CD14-positive monocyte (primary cell): ENCODE results near the gene STK32C. TPM values are rescaled to one million over a fixed set of nuclear protein-coding genes. Genes with fewer than 3 reads are reported as not detected.

Source experiments
- DNase-seq, 3 donors: peaks; one replicate each; pipeline ENCODE4 v3.0.0-alpha.2; 2011 to 2022
- H2AFZ ChIP-seq: 2 replicates; pipeline ENCODE4 v1.6.0; 2012; ENCODE audit warnings: mild to moderate bottlenecking, low read depth, low read length, inconsistent platforms; ENCODE audit not compliant: insufficient read depth, poor library complexity, severe bottlenecking
- H3K27ac ChIP-seq, 2 donors: 1 replicate in 1 of 2; 2 replicates in 1 of 2; pipeline ENCODE4 v1.5.1; 2012 to 2013; ENCODE audit warnings: low read length in 2 of 2, control low read depth in 1 of 2, inconsistent platforms in 1 of 2, low read depth in 1 of 2, mild to moderate bottlenecking in 1 of 2
- H3K27me3 ChIP-seq, 2 donors: one replicate each; pipeline versions ENCODE4 v1.6.0 to v1.6.1; 2011 to 2013; ENCODE audit warnings: low read length in 2 of 2; ENCODE audit not compliant: control insufficient read depth in 2 of 2, insufficient read depth in 2 of 2
- H3K36me3 ChIP-seq, 2 donors: replicated peaks in 1 of 2; 1 replicate in 1 of 2; 2 replicates in 1 of 2; pipeline versions ENCODE4 v1.5.1 to v1.6.1; 2012 to 2013; ENCODE audit warnings: low read length in 2 of 2, control low read depth in 1 of 2, inconsistent platforms in 1 of 2, mild to moderate bottlenecking in 1 of 2; ENCODE audit not compliant: insufficient read depth in 2 of 2, control insufficient read depth in 1 of 2
- H3K4me1 ChIP-seq, 2 donors: 1 replicate in 1 of 2; 2 replicates in 1 of 2; pipeline versions ENCODE4 v1.5.1 to v1.6.1; 2012 to 2013; ENCODE audit warnings: low read length in 2 of 2, control low read depth in 1 of 2, inconsistent platforms in 1 of 2, mild to moderate bottlenecking in 1 of 2, moderate library complexity in 1 of 2; ENCODE audit not compliant: insufficient read depth in 2 of 2, control insufficient read depth in 1 of 2
- H3K4me2 ChIP-seq: replicated peaks from 2 replicates; pipeline ENCODE3; 2012; ENCODE audit warnings: low read length, moderate library complexity, mild to moderate bottlenecking; ENCODE audit not compliant: poor library complexity, severe bottlenecking; ENCODE audit errors: extremely low read depth
- H3K4me3 ChIP-seq, 3 experiments: fragments of 200-600 bp in 1 of 3; sonication (generic) in 1 of 3; replicated peaks in 1 of 3; 1 replicate in 2 of 3; 2 replicates in 1 of 3; pipeline ENCODE4 v1.5.1; 2011 to 2013; ENCODE audit warnings: low read length in 3 of 3, mild to moderate bottlenecking in 3 of 3, control low read depth in 2 of 3, low read depth in 2 of 3, inconsistent platforms in 1 of 3, moderate library complexity in 1 of 3
- H3K79me2 ChIP-seq: 2 replicates; pipeline ENCODE4 v1.6.0; 2012; ENCODE audit warnings: mild to moderate bottlenecking, control low read depth, inconsistent platforms, low read length, moderate library complexity; ENCODE audit not compliant: insufficient read depth
- H3K9ac ChIP-seq: 2 replicates; pipeline ENCODE4 v1.6.0; 2017; ENCODE audit warnings: low read length, mild to moderate bottlenecking; ENCODE audit not compliant: insufficient read depth, poor library complexity, severe bottlenecking
- H3K9me3 ChIP-seq, 2 donors: replicated peaks in 1 of 2; 1 replicate in 1 of 2; 2 replicates in 1 of 2; pipeline versions ENCODE4 v1.5.1 to v1.6.1; 2012 to 2013; ENCODE audit warnings: low read length in 2 of 2, control low read depth in 1 of 2; ENCODE audit not compliant: control insufficient read depth in 1 of 2, insufficient read depth in 1 of 2
- H4K20me1 ChIP-seq: 2 replicates; pipeline ENCODE4 v1.6.0; 2012; ENCODE audit warnings: mild to moderate bottlenecking, low read length, control low read depth, moderate library complexity; ENCODE audit not compliant: insufficient read depth
- H3K27ac Mint-ChIP-seq, 7 donors: one replicate each; pipeline ENCODE4 v1.8.0; 2020; ENCODE audit warnings: mild to moderate bottlenecking in 7 of 7, mixed read lengths in 7 of 7, moderate library complexity in 6 of 7, inconsistent platforms in 2 of 7
- H3K27me3 Mint-ChIP-seq, 3 donors: one replicate each; pipeline ENCODE4 v1.8.0; 2021 to 2022; ENCODE audit warnings: low read depth in 3 of 3, mild to moderate bottlenecking in 3 of 3, mixed read lengths in 3 of 3, moderate library complexity in 3 of 3, inconsistent platforms in 1 of 3
- H3K36me3 Mint-ChIP-seq, 2 donors: one replicate each; pipeline ENCODE4 v1.8.0; 2020; ENCODE audit warnings: mixed read lengths in 2 of 2, inconsistent platforms in 1 of 2, mild to moderate bottlenecking in 1 of 2
- H3K4me1 Mint-ChIP-seq: one replicate; pipeline ENCODE4 v1.8.0; 2020; ENCODE audit warnings: mild to moderate bottlenecking, mixed read lengths
- H3K4me3 Mint-ChIP-seq, 2 donors: one replicate each; pipeline ENCODE4 v1.8.0; 2020; ENCODE audit warnings: mild to moderate bottlenecking in 2 of 2, mixed read lengths in 2 of 2, moderate library complexity in 1 of 2
- H3K9me3 Mint-ChIP-seq, 7 donors: one replicate each; pipeline ENCODE4 v1.8.0; 2020 to 2022; ENCODE audit warnings: mixed read lengths in 7 of 7, mild to moderate bottlenecking in 6 of 7, moderate library complexity in 6 of 7, inconsistent platforms in 2 of 7
- CTCF ChIP-seq: fragments of 200-600 bp; IDR thresholded peaks from one replicate; pipeline ENCODE4 v1.8.0; 2022; ENCODE audit warnings: antibody characterized with exemption, mild to moderate bottlenecking
- WGBS: methylation state at CpG from one replicate; pipeline ENCODE4 v1.1.5; 2013; ENCODE audit warnings: missing lambda C conversion rate; ENCODE audit not compliant: insufficient coverage; 5-methylcytosine and 5-hydroxymethylcytosine counted together
- intact Hi-C, 2 donors: fragments of 100-400 bp; cut with micrococcal nuclease; formaldehyde crosslinking; loops; one replicate each; pipeline versions ENCODE4 v1.15.0 to v1.15.1; 2023
- polyA plus RNA-seq, 3 donors: library from polyadenylated mRNA; depleted of rRNA in 1 of 3; unstranded in 2 of 3; stranded (reverse) in 1 of 3; fragments of 300-500 nt in 2 of 3; fragments of >200 nt in 1 of 3; fragmentation: Illumina TruSeq in 2 of 3; gene quantifications; 1 replicate in 2 of 3; 2 replicates in 1 of 3; pipeline ENCODE4 v1.2.3, GENCODE V29; 2012 to 2021

Gene STK32C
- polyA plus RNA-seq, 3 donors: 13.6 to 22.8 (median 18.4) TPM

DNA sequence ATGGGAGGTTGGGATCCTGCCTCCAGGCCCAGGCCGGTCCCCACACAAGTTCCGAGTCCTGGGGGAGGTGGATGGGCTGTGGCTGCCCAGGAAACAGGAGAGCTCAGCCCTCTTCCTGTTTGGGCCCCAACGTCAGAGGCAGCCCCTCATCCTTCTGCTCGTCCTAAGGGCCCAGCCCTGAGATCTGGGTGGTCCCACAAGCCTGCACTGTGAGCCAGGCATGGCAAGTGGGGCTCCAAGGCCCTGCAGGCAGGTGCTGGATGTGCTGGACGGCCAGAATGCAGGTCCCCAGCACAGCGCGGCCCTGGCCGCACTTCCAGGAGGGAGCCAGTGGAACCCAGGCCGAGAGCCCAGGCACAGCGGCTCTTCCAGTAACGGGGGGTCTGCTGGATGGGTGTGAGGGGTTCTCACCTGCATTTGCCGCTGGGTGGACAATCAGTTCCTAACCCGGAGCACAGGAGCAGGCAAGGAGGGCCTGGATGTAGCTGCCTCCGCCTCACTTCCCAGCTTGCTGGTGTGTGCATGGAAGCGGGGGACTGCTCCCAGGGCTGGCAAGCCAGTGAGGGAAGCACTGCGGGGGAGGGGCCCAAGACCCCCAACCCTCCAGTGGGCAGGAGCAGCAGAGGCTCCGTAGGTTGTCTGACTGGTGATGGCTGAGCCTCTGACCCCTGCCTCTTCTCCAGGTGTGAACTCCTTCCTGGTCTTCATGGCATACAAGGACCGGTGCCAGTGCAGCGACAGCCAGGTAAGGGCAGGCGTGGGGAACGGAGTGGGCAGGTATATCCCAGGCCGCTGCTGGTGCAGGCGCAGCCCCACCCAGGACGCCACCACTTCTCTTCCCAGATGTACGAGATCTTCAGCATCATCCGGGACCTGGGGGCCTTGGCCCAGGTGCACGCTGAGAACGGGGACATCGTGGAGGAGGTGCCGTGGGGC lies 111.3 kb downstream of the STK32C start:
- DNase-seq: no peak
- no peak for TF ChIP-seq CTCF
- H3K4me2 ChIP-seq: no peak overlapping the region
- H2AFZ ChIP-seq: no peak overlapping the region
- H3K4me3 ChIP-seq: no peak overlapping the region
- H3K79me2 ChIP-seq: no peaks in the 10 kb centered on the region
- Mint-ChIP-seq H3K9me3 (peaks cover 0 to 2% (median 0%) of the 10 kb centered on the region in 7 donors), H3K4me3 (no peak overlapping the region), H3K4me1 (no peaks in the 10 kb centered on the region), H3K27me3 (peaks cover 1 to 5% (median 2%) of the 10 kb centered on the region in 3 donors), H3K36me3 (no peaks in the 10 kb centered on the region), H3K27ac (no peak overlapping the region)
- intact Hi-C loops: no loop called here
- no peaks in the 10 kb centered on the region for H4K20me1 ChIP-seq
- no peak overlapping the region for H3K27ac ChIP-seq
- no peak overlapping the region for H3K9ac ChIP-seq
- H3K9me3 ChIP-seq: no peaks in the 10 kb centered on the region
- no peaks in the 10 kb centered on the region for H3K36me3 ChIP-seq
- no peaks in the 10 kb centered on the region for H3K27me3 ChIP-seq
- 86% methylated on average over 25 of the region's 30 CpGs for WGBS
- no peaks in the 10 kb centered on the region for H3K4me1 ChIP-seq

GRCh38 chr10:132195366-132196075 lies 112.2 kb downstream of the STK32C start:
- Histone ChIP-seq H3K27me3 (no peaks in the 10 kb centered on the region), H3K9me3 (no peaks in the 10 kb centered on the region), H3K4me2 (no peak overlapping the region), H2AFZ (no peak overlapping the region), H3K4me3 (no peak overlapping the region), H4K20me1 (no peaks in the 10 kb centered on the region), H3K27ac (no peak overlapping the region), H3K79me2 (no peaks in the 10 kb centered on the region), H3K4me1 (no peaks in the 10 kb centered on the region), H3K9ac (no peak overlapping the region), H3K36me3 (no peaks in the 10 kb centered on the region)
- H3K4me3 Mint-ChIP-seq: no peak overlapping the region
- no peak for TF ChIP-seq CTCF
- intact Hi-C loops: no loop called here
- DNase-seq: no peak
- no peak overlapping the region for H3K27ac Mint-ChIP-seq
- H3K4me1 Mint-ChIP-seq: no peaks in the 10 kb centered on the region
- H3K36me3 Mint-ChIP-seq: no peaks in the 10 kb centered on the region
- WGBS: 92% methylated on average over 12 of the region's 13 CpGs
- peaks cover 0 to 2% (median 0%) of the 10 kb centered on the region in 7 donors for H3K9me3 Mint-ChIP-seq
- peaks cover 0 to 8% (median 2%) of the 10 kb centered on the region in 3 donors for H3K27me3 Mint-ChIP-seq
